ENCODE measurements around the gene HMX1.

DNA sequence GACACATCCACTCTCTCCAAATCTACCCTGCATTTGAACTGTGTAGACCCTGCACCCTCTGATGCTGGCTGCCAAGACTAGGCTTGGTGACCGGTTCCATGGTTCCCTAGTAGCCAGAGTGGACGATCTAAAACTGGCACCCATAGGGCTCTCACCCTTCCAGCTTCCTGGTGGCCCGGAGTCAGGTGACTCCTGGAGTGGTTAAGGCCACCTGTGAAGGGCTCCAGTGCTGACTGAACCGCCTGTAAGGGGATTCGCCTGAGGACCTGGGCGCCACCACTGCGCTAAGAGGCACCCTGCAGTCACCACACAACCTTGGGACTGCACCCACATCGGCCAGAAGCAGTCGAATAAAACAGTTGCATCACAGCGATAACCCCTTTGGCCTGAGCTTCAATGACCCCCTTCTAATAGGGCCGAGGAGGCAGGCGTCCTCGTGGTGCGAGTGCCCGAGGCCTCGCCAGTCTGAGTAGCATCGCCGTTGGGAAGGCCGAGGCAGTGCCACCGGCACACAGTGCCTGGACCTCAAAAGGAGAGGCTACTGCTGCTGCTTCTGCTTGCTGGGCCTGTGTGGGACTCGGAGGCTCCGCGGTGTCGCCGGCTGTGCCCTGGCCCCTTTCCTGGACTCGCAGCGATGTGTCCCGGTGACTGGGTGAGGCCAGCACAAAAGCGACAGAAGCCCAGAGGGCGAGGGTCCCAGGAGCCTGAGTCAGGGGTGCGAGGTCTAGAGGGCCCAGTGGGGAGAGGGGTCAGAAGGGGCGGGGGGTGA, 6.5 kb downstream of the HMX1 start:
- TF ChIP-seq, protein P1, sequence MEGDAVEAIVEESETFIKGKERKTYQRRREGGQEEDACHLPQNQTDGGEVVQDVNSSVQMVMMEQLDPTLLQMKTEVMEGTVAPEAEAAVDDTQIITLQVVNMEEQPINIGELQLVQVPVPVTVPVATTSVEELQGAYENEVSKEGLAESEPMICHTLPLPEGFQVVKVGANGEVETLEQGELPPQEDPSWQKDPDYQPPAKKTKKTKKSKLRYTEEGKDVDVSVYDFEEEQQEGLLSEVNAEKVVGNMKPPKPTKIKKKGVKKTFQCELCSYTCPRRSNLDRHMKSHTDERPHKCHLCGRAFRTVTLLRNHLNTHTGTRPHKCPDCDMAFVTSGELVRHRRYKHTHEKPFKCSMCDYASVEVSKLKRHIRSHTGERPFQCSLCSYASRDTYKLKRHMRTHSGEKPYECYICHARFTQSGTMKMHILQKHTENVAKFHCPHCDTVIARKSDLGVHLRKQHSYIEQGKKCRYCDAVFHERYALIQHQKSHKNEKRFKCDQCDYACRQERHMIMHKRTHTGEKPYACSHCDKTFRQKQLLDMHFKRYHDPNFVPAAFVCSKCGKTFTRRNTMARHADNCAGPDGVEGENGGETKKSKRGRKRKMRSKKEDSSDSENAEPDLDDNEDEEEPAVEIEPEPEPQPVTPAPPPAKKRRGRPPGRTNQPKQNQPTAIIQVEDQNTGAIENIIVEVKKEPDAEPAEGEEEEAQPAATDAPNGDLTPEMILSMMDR (IDR thresholded peaks at IDR 0.05; ENCODE audit: poor library complexity) = no peak
- no peak for TF ChIP-seq EZH2 (IDR thresholded peaks at IDR 0.05; ENCODE audit: borderline replicate concordance)

Measured in hepatocyte (in vitro differentiated cells).